Measurements from ENCODE around the gene TSPAN1. TPM values are rescaled to one million over a fixed set of nuclear protein-coding genes. Genes with fewer than 3 reads are reported as not detected.

TSPAN1 gene
- total RNA-seq, 1 experiment from 2014 or later, result not detected

DNA sequence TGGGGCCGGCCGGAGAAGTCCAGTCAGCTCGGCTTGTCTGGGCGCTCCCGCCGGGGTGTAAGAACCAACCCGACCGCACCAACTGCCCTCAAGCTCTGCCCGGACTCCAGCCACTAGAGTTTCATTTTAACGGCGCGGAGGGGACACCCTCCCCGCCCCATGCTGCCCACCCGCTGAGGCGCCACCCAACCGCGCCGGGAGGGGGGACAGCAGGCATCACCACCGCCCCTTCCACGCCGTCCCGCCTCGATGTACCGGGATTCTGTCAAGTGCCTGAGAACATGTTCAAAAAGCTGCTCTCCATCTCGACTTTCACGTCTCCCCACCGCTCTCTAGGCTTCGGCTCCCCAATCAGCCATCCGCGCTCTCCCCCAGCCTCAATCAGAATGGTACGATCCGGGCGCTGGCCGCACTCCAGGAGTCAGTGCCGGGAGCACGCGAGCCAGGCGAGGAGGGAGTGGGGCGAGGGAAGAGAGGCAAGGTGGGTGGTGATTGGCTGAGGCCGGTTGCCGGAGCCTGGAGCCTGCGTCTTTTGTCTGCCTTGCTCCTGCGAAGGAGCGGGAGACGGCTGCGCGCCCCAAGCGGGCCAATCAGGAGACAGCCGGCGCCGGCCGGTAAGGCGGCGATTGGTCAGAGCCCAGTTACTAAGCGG, 42.2 kb upstream of the TSPAN1 start, which contains the start of gene PIK3R3:
TSS of gene PIK3R3 (minus strand) at position 101 of the 652 bp plus-strand sequence. CDS start 677 bp downstream, outside the sequence.
- Histone ChIP-seq H3K4me1 (ENCODE audit: insufficient read depth, low read length, poor library complexity, severe bottlenecking) (peaks cover 27% of the 10 kb centered on the region), H3K27ac (ENCODE audit: low read depth, low read length, poor library complexity, severe bottlenecking) (peak within 1 kb of the TSS; percentile 100), H3K9me3 (ENCODE audit: low read depth, low read length, poor library complexity, severe bottlenecking) (no peaks in the 10 kb centered on the region), H3K4me3 (ENCODE audit: low read depth, low read length, poor library complexity, severe bottlenecking) (peak within 1 kb of the TSS; percentile 73), H3K27me3 (replicated peaks; ENCODE audit: insufficient read depth, low read depth, low read length, poor library complexity) (no peaks in the 10 kb centered on the region), H3K36me3 (ENCODE audit: insufficient read depth, low read length, poor library complexity, severe bottlenecking) (no peaks in the 10 kb centered on the region)
- no TSS peak for BruUV-seq (replicated peaks)
- no peak for TF ChIP-seq EZH2 (IDR thresholded peaks at IDR 0.05; ENCODE audit: borderline replicate concordance, low read depth, low read length, poor library complexity, severe bottlenecking)
- TF ChIP-seq, protein P1, sequence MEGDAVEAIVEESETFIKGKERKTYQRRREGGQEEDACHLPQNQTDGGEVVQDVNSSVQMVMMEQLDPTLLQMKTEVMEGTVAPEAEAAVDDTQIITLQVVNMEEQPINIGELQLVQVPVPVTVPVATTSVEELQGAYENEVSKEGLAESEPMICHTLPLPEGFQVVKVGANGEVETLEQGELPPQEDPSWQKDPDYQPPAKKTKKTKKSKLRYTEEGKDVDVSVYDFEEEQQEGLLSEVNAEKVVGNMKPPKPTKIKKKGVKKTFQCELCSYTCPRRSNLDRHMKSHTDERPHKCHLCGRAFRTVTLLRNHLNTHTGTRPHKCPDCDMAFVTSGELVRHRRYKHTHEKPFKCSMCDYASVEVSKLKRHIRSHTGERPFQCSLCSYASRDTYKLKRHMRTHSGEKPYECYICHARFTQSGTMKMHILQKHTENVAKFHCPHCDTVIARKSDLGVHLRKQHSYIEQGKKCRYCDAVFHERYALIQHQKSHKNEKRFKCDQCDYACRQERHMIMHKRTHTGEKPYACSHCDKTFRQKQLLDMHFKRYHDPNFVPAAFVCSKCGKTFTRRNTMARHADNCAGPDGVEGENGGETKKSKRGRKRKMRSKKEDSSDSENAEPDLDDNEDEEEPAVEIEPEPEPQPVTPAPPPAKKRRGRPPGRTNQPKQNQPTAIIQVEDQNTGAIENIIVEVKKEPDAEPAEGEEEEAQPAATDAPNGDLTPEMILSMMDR (conservative IDR thresholded peaks at IDR 0.05; ENCODE audit: low read depth, low read length), result no peak
- CTCF ChIA-PET, result no interaction called here
- DNase-seq (ENCODE audit: low spot score), result peak; percentile 99
- intact Hi-C loops (cut with micrococcal nuclease; ENCODE audit: unreplicated experiment), result loop anchor here (5.0 kb wide), 1 partner anchor 95 kb away; no protein-coding TSS in a partner anchor
- POLR2A ChIA-PET (ENCODE audit: low non-redundant PET), result interaction anchor here (0.6 to 0.9 kb wide), 3 partner anchors 11 to 142 kb away, joined by 4 read pairs; no protein-coding TSS in a partner anchor

DNA sequence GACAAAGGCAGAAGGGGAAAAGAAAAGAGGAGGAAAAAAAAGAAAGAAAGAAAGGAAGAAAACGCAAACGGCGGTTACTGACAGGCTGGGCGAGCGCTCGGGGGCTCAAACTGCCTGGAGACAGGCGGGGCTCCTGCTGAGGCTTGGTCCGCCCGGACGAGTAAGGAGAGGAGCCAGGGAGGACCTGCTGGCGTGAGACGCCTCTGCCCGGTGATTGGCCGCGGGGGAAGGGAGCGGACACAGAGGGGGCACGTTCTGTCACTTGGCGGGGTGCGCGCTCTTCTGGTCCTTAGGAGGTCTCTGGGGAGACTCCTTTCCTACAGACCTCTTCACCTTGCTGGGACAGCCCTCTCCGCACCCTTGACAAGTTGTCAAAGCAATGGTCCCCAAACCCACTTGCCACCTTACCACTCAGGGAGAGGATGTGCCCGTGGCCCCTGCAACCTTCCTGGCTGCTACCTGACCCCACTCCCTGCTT, 41.7 kb upstream of the TSPAN1 start:
- intact Hi-C loops (cut with micrococcal nuclease; ENCODE audit: unreplicated experiment), result loop anchor here (5.0 kb wide), 1 partner anchor 96 kb away; no protein-coding TSS in a partner anchor
- Histone ChIP-seq H3K27me3 (replicated peaks; ENCODE audit: insufficient read depth, low read depth, low read length, poor library complexity) (no peaks in the 10 kb centered on the region), H3K27ac (ENCODE audit: low read depth, low read length, poor library complexity, severe bottlenecking) (peak overlapping the region; percentile 100), H3K9me3 (ENCODE audit: low read depth, low read length, poor library complexity, severe bottlenecking) (no peaks in the 10 kb centered on the region), H3K36me3 (ENCODE audit: insufficient read depth, low read length, poor library complexity, severe bottlenecking) (no peaks in the 10 kb centered on the region), H3K4me1 (ENCODE audit: insufficient read depth, low read length, poor library complexity, severe bottlenecking) (peaks cover 27% of the 10 kb centered on the region), H3K4me3 (ENCODE audit: low read depth, low read length, poor library complexity, severe bottlenecking) (peak overlapping the region; percentile 73)
- POLR2A ChIA-PET (ENCODE audit: low non-redundant PET), result no interaction called here
- BruUV-seq (replicated peaks), result TSS peak; percentile 81
- CTCF ChIA-PET, result no interaction called here
- TF ChIP-seq, protein P1 (conservative IDR thresholded peaks at IDR 0.05; ENCODE audit: low read depth, low read length), result no peak
- TF ChIP-seq EZH2 (IDR thresholded peaks at IDR 0.05; ENCODE audit: borderline replicate concordance, low read depth, low read length, poor library complexity, severe bottlenecking), result no peak
- no peak for DNase-seq (ENCODE audit: low spot score)

DNA sequence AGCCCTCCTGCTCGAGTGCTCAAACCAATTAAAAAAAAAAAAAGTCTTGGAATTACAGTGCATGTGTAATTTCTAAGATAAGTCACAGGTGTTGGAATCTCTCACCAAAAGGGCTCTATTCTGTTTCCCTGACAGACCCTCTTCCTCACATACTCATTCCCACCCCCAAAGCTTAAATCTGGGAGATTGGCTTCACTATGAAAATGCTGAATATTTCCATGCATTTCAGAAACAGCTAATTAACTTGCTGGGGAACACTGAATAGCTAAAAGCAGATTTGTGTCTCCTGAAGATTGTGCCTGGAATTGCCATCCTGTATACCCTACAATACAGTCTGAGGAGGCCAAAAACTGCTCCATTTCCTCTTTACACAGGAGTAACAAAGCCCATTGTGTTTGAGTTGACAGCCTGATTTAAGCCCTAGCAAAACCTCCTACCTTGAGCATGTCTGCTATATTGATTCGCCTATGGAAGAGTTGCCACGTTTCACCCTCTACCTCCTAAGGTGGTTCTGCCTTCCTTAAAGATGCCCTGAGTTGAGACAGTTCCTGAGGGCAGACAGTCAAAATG, 41.0 kb upstream of the TSPAN1 start:
- CTCF ChIA-PET, result no interaction called here
- POLR2A ChIA-PET (ENCODE audit: low non-redundant PET), result interaction anchor here (0.5 kb wide), 1 partner anchor 205 kb away, joined by 3 read pairs; no protein-coding TSS in a partner anchor
- BruUV-seq (replicated peaks), result no TSS peak

More for the DNA sequence above, 41.0 kb upstream of the TSPAN1 start:
- H3K9me3 ChIP-seq (ENCODE audit: low read depth, low read length, poor library complexity, severe bottlenecking), result no peaks in the 10 kb centered on the region
- intact Hi-C loops (cut with micrococcal nuclease; ENCODE audit: unreplicated experiment), result loop anchor here (5.0 kb wide), 1 partner anchor 97 kb away; no protein-coding TSS in a partner anchor
- no peak for DNase-seq (ENCODE audit: low spot score)
- peak overlapping the region; percentile 100 for H3K27ac ChIP-seq (ENCODE audit: low read depth, low read length, poor library complexity, severe bottlenecking)
- no peaks in the 10 kb centered on the region for H3K27me3 ChIP-seq (replicated peaks; ENCODE audit: insufficient read depth, low read depth, low read length, poor library complexity)
- peak overlapping the region; percentile 73 for H3K4me3 ChIP-seq (ENCODE audit: low read depth, low read length, poor library complexity, severe bottlenecking)
- TF ChIP-seq EZH2 (IDR thresholded peaks at IDR 0.05; ENCODE audit: borderline replicate concordance, low read depth, low read length, poor library complexity, severe bottlenecking), result no peak
- TF ChIP-seq, protein P1 (conservative IDR thresholded peaks at IDR 0.05; ENCODE audit: low read depth, low read length), result no peak
- H3K36me3 ChIP-seq (ENCODE audit: insufficient read depth, low read length, poor library complexity, severe bottlenecking), result no peaks in the 10 kb centered on the region
- peaks cover 27% of the 10 kb centered on the region for H3K4me1 ChIP-seq (ENCODE audit: insufficient read depth, low read length, poor library complexity, severe bottlenecking)
